GM12801 (cell line): ENCODE data around the gene ADAMTS17.

Experiments used
- TF ChIP-seq, protein P1 (sequence below): IDR thresholded peaks from one replicate; pipeline ENCODE4 v1.5.1; 2011; ENCODE audit warnings: control low read depth; ENCODE audit not compliant: insufficient read length; ENCODE audit errors: extremely low read depth

ADAMTS17 gene

DNA sequence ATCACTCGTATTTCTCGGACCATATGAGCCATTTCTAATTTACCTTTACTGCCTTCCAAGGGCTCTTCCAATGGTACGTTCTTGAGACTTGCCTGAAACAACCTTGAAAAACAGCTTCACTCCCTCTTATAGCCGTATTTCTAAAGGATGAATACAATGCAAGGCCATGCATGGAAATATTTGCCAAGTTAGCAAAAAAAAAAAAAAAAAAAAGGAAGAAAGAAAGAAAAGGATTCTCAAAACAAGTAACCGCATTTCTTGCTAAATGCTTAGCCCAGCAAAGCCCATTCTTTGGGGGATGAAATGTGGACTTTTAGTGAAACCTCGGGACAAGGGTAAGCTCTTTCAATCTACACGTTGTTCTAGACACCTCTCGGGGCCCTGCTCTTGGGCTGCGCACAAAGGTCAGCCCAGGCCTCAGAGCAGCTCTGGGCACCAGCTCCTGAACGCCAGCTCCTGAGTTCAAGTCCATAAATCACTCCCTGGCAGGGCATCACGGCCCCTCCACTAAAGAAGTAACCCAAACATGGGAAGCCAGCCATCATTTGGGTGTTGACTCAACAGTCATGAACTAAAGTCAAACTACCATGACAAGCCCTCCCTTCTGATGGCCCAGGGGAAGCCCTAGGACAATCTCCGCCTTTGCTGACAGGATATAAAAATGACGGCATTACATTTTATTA, 132.7 kb downstream of the ADAMTS17 start:
- TF ChIP-seq, protein P1, sequence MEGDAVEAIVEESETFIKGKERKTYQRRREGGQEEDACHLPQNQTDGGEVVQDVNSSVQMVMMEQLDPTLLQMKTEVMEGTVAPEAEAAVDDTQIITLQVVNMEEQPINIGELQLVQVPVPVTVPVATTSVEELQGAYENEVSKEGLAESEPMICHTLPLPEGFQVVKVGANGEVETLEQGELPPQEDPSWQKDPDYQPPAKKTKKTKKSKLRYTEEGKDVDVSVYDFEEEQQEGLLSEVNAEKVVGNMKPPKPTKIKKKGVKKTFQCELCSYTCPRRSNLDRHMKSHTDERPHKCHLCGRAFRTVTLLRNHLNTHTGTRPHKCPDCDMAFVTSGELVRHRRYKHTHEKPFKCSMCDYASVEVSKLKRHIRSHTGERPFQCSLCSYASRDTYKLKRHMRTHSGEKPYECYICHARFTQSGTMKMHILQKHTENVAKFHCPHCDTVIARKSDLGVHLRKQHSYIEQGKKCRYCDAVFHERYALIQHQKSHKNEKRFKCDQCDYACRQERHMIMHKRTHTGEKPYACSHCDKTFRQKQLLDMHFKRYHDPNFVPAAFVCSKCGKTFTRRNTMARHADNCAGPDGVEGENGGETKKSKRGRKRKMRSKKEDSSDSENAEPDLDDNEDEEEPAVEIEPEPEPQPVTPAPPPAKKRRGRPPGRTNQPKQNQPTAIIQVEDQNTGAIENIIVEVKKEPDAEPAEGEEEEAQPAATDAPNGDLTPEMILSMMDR, result no peak

DNA sequence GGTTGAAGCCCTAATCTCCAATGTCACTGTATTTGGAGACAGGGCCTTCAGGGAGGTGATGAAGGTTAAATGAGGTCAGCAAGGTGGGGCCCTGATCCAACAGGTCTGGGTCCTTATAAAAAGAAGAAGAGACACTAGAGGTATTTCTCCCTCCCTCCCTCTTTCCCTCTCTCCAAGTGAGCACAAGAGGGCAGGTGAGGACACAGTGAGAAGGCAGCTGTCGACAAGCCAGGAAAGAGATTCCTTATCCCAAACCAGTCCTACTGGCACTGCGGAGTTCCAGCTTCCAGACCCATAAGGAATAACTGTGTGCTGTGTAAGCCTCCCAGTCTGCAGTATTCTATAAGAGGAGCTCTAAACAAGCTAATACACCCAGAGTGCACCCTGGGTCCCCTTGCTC, 134.7 kb downstream of the ADAMTS17 start:
- TF ChIP-seq, protein P1, result no peak

DNA sequence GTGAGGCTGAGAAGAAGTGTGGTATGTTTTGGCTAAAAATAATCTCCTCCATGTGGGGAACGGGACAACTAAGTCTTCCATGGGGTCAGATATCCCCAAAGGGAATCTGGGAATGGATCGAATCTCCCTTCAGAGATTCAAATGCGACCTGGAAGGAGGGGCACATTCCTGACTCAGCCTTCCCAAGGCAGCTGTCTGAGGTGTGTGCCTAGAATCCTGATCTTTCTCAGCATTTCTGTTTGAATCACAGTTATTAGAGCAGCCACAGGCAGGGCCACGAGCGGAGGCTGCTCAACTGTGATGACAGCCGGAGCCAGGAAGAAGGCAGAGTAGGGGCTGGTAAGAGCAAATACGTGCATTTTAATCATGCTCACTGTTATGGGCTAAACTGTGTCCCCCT, 135.1 kb downstream of the ADAMTS17 start:
- TF ChIP-seq, protein P1, result no peak

DNA sequence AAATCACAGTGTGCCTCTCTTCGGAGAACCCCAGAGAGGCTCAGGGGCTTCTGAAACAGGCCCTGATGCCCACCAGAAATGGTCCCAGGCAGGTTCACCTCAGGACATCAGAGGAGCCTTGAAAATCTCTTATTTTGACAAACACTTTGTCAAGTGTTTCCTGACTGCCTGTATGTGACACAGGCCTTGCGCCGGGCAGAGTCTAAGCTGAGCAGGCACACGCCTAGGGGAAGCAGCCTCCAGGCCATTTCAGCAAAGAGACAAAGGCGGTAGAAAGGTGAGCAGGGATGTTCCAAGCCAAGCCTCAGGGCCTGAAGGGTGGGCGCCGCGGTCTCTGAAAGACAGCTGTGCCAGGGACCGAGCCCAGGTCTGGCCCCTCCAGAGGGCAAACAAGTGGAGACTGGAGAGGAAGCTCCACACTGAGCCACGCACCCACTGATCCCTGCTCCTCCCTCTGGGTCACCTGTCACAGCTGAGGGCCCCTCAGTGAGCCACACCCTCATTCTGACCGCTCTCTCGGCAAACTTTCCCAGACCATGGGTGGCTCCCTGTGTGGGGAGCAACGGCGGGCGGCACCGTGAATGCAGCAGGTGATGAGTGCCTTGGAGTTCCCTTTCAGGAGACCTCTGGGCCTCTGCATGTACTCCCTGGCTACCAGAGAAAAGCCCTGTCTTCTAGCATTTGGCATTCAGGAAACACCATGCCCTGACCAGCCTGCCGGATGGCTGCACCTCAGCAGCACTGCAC, 136.1 kb downstream of the ADAMTS17 start:
- TF ChIP-seq, protein P1, result no peak

DNA sequence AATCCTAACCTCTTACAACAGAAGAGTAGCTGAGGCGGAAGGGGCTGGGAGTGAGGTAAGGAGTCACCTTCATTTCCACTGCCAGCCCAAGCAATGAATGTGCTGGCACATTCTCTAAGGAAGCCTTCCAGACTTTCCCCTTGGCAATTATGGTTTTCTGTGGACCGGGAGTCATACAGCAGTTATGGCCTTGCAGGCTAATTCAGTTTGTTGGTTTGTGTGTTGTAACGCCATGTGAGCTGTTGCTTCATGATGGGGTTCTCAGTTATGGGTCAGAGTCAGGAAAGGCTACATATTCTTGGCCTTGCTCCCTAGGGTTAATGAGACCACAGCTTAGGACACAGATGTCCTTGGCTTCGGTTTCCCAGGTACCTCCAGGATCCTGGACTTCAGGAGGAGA, 137.0 kb downstream of the ADAMTS17 start:
- TF ChIP-seq, protein P1, result no peak

DNA sequence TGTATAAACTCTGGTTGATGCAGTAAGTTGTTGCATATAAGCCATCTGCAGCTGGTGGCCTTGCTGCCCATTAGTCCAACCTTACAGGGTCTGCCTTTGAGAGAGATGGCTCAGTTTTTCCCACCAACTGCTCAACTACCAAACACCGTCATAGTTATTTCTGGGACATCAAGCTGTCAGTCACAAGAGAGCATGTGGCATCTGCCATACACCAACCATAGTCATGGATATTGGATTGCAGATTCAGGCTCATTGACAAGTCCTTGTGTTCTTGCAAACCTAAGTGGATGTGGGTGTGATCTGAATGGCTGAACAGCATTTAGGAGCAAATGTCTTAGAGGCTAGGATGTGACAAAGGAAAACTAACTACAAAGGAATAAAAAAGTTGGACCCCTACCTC, 137.6 kb downstream of the ADAMTS17 start:
- TF ChIP-seq, protein P1, result no peak

DNA sequence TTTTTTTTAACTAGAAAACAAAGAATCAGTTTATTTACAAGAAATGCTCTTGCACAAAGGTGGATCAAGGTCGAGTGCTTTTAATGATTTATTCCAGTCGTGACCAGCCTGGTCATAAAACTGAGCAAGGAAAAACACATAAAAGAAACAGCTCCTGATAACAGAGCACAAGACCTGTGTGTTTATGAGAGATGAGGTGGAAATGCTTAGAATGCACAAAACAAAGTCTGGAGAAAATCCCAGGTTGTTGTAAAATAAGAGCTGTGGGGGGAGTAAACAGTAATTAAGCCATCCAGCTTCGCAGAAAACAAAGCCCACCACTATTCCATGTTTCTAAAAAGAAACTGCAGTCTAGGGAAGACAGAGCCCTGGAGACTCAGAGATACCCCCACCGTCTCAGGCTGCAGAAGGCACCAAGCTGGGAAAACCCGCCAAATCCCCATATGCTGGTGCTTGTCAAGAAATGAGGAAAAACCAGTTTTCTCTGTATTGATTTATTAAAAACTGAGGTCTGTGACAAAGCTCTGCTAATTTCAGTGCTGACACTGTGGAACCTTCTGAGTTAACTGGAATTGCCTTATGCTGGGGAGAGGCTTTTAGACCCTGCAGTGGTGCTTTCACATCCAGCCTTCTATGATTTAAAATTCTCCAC, 139.3 kb downstream of the ADAMTS17 start:
- TF ChIP-seq, protein P1, result no peak
